OCI-LY7 (cell line): ENCODE results near the gene DHPS.

Experiments used
- CTCF ChIP-seq: fragments of 200-600 bp; sonication (generic); conservative IDR thresholded peaks from 2 replicates; pipeline ENCODE4 v1.5.1; 2014; ENCODE audit warnings: mild to moderate bottlenecking, antibody characterized with exemption, low read length, moderate library complexity, mixed read lengths
- EZH2phosphoT487 ChIP-seq: fragments of 200-600 bp; sonication (generic); IDR thresholded peaks from 2 replicates; pipeline ENCODE4 v1.6.1; 2018; ENCODE audit warnings: low read depth, borderline replicate concordance, mild to moderate bottlenecking, mixed run types, antibody characterized with exemption, low read length, moderate library complexity, mixed read lengths

DNA sequence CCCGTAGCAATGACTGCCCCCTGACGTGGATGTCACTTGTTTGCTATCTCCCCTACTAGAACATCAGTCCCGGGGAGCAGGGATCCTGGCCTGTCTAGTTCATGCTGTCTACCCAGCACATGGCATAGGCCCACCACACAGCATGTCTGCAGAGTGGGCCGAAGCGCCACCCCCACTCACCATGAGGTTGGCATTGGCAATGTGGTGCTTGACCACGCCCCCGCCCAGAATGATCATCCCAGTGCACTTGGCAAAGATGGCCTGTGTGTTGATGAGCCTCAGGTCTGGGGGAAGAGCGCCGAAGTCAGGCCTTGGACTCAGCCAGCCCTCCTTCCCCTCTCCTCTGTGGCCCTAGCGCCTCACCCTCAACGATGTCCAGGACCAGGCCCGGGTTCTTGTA lies 4.8 kb downstream of the DHPS start:
- TF ChIP-seq CTCF (no peak), EZH2phosphoT487 (no peak)
